NCI-H446 (cell line): ENCODE data around the gene IL3.

ENCODE experiments used
- DNase-seq, 2 experiments: peaks; one replicate each; lab custom pipeline; 2025; lab: John Stamatoyannopoulos, UW

The IL3 gene

DNA sequence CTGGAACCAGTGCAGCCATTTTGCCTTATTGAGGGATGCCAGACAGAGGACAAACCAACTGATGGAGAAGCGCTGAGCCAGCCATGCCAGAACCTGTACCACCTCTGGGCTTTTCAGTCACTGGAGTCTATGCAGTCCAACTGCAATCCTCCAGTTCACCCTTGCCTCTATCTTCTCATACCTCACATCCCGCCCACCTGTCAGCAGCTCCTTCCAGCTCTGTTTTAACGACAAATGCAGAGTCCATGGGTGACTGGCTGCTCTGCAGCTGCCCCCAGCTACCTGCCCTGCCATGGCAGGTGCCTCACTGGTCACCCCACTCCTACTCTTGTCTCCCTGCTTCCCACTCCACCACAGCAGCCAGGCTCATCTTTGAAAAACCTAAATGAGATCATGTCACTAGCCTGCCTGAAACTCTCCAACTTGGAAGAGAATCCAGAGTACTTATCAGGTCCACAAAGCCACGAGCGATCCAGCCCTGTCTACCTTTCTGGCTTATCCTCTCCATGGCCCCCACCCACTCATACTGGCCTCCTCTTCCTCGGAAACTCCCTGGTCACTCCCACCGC lies 35.0 kb upstream of the IL3 start:
- DNase-seq = no peak

DNA sequence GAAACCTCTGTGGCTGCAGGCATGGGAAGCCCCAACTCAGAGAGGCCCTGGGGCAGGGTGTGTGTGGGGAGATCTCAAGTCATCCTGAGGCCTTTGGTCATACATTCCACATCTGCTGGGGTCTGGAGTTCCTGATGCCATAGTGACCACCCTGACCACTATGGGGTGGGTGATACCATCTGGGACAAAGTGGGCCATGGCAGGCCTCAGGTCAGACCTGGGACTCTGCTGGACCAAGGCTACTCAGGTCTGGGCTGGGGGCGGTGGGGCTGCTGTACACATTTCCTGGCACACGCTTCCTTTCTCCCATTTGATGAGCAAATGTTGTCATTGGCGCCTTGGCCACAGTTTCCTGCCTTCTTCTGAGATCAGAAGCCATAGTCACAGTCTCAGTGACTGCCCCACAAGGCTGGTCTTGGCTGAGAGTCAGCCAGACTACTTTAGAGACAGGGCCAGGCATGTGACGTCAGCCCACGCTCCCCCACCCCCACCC lies 33.9 kb upstream of the IL3 start:
- DNase-seq = no peak

GRCh38 chr5:132027027-132027426 lies 33.4 kb upstream of the IL3 start:
- DNase-seq = no peak

- DNase-seq = no peak
Observed at GRCh38 chr5:132029609-132030330, 30.7 kb upstream of the IL3 start.

DNA sequence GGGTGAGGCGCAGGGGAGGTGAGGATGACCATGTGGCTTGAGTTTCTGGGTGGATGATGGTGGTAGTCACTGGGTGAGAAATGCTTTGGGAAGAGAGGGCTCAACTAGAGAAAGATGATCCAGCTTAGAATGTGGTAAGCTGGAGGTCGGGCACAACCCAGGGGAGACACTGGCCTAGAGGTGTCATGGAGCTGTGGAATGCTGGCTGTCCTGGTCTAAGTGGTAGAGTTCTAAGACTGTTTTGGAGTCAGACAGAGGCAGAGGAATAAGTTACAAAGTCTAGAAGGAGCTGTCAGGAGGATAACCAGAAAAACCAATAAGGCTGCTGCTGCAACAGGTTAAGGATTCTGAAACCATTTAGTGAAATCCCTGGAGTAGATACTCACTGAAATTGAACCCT lies 29.8 kb upstream of the IL3 start:
- no peak for DNase-seq

GRCh38 chr5:132032196-132032595 lies 28.3 kb upstream of the IL3 start:
- no peak for DNase-seq

GRCh38 chr5:132033122-132033521 lies 27.3 kb upstream of the IL3 start:
- no peak for DNase-seq

GRCh38 chr5:132037353-132037752 lies 23.1 kb upstream of the IL3 start:
- DNase-seq = no peak

DNA sequence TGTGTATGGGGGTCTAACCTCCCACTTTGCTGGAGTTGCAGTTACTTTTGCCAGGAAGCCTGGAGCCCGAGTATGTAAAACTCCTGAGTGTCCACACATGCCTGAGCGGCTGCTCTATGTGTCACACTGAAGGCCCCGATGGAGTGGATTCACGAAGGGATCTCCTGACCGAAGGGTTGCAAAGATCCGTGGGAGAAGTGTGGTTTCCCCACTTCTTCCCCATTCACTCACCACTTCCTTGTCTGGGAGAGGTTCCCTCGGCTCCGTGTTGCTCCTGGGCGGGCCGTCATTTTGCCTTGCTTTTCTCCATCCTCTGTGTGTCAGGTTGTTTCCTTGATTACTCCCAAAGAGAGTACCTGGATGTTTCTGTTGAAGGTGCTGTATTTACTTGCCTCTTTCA lies 16.2 kb upstream of the IL3 start:
- DNase-seq = no peak

GRCh38 chr5:132046880-132047299 lies 13.6 kb upstream of the IL3 start:
- DNase-seq = no peak

- no peak for DNase-seq
Observed at GRCh38 chr5:132049093-132049492, 11.4 kb upstream of the IL3 start.

DNA sequence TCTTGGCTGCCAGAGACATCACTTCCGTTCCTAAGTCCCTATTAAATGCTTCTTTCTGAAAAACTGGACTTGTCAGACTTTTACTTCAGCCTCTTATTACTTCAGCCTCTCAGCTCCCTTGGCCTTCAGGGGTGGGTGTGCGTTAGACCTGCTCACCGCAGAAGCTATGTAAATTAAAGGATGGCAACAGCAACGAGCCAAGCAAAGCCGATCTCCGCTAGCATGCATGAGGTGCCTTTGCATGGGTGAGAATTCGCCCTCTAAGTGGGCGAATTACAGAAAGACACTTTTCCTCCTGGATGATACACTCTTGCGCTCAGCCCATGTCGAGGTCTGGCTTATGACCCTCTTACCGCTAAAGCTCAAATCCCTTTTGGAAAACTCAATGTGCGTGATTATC lies 10.9 kb upstream of the IL3 start:
- DNase-seq = no peak

DNA sequence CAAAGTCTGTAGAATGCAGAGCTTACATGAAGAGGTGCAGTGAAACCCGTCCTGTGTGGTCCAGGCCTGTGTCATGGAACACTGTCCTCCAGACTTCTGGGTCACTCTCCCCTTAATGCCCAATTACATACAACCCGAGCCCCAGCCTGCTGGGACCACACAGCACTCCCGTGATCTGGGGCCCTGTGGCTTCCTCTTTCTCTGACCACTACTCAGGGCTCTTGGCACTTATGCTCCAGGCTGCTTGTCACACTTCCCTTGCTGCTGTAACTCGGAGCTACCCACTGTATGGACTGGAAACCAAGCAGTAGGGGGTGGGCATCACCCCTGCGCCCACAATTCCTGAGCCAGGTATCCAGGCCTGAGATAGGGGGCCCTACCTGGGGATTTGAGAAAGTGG lies 10.3 kb upstream of the IL3 start:
- no peak for DNase-seq

DNA sequence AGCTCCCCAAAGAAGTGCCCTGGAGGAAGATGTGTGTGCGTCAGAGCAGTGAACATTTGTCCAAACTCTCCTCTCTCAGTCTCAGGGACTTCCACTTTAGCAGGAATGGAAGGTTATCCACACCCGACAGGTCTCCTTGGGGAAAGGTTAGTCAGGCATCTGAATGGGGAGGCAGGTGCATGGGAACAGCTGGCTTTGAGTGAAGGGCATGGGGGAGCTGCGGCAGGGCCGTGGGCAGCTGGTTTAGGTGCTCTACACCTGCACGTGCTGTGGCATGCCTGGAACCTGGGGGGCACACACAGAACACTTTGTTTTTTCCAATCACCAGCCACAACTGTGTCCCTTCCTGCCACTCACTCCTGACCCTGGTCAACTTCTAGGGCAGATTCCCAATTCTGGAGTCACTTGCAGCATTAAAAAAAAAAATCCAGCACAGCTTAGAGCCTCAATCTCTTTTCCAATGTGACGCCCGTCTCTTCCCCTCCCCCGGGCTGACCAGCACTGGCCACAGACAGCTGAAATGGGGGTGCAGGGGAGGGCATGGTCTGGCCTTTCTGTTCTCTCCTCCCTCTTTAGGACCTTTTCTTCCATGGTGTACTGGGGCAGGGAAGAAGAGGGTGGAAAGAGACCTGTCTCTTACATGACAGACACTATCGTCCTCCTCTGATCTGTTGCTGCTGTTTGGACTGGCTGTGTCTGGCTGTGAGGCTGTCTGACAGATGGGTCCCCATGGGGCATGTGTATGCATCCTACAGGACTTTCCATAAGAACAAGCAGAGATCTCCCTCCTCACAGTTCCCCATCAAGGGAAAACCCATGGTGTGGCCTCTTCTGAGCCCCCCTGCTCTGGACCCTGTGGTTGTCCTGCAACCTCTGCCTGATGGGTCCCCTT lies 9.5 kb upstream of the IL3 start:
- no peak for DNase-seq

- DNase-seq = no peak
Observed at GRCh38 chr5:132052520-132052919, 7.9 kb upstream of the IL3 start.

- DNase-seq = no peak
Observed at GRCh38 chr5:132053483-132053882, 7.0 kb upstream of the IL3 start.

- no peak for DNase-seq
Observed at GRCh38 chr5:132054031-132054696, 6.3 kb upstream of the IL3 start.

- DNase-seq = no peak
Observed at GRCh38 chr5:132054697-132055440, 5.6 kb upstream of the IL3 start.

DNA sequence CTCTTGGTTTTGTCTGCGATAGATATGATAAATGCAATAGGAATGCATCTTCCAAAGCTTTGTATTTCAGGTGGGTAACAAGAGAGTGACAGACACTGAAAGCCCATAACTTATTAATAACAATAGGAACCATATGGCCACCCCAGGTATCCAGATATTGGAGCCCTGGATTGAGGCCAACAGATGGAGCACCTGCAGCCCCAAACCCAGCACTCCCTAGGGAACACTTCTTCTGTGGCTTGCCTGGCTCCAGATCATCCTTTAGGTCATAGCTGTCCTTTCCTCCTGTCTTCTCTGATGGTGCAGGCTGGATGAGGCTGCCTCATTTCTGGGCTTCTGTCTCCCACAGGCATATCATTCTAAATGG lies 5.0 kb upstream of the IL3 start:
- DNase-seq = no peak

- no peak for DNase-seq
Observed at GRCh38 chr5:132055808-132056609, 4.4 kb upstream of the IL3 start.
